ENCODE measurements around the gene TSHZ2. TPM values are rescaled to one million over a fixed set of nuclear protein-coding genes. Genes with fewer than 3 reads are reported as not detected.

Gene TSHZ2
- total RNA-seq, 1 donor, result 3.6 TPM

- Histone ChIP-seq H4K20me1 (ENCODE audit: insufficient read depth, low read length) (no peaks in the 10 kb centered on the region), H3K9me3 (ENCODE audit: low read depth, low read length) (no peaks in the 10 kb centered on the region), H3K27me3 (ENCODE audit: insufficient read depth, low read length) (no peaks in the 10 kb centered on the region), H3K4me2 (ENCODE audit: insufficient read depth, low read length) (no peak overlapping the region), H3K4me1 (ENCODE audit: insufficient read depth, low read length) (no peaks in the 10 kb centered on the region), H3K36me3 (ENCODE audit: insufficient read depth, low read length) (no peaks in the 10 kb centered on the region), H3K27ac (ENCODE audit: low read depth, low read length) (no peak overlapping the region), H2AFZ (ENCODE audit: low read length) (no peak overlapping the region), H3K79me2 (ENCODE audit: insufficient read depth, low read length) (no peaks in the 10 kb centered on the region), H3K4me3 (ENCODE audit: insufficient read depth, low read length) (no peak overlapping the region)
- DNase-seq (ENCODE audit: insufficient read length, low spot score, missing footprints), result no peak
- TF ChIP-seq CTCF (IDR thresholded peaks at IDR 0.05; ENCODE audit: extremely low read depth, low read depth, low read length), result no peak
These were observed 539.9 kb downstream of the TSHZ2 start for GRCh38 chr20:53512076-53512475.

GRCh38 chr20:53513168-53513488, 541.0 kb downstream of the TSHZ2 start:
- TF ChIP-seq CTCF (IDR thresholded peaks at IDR 0.05; ENCODE audit: extremely low read depth, low read depth, low read length), result no peak
- Histone ChIP-seq H3K4me3 (ENCODE audit: insufficient read depth, low read length) (no peak overlapping the region), H3K27ac (ENCODE audit: low read depth, low read length) (no peak overlapping the region), H3K36me3 (ENCODE audit: insufficient read depth, low read length) (no peaks in the 10 kb centered on the region), H3K4me2 (ENCODE audit: insufficient read depth, low read length) (no peak overlapping the region), H2AFZ (ENCODE audit: low read length) (no peak overlapping the region), H3K79me2 (ENCODE audit: insufficient read depth, low read length) (no peaks in the 10 kb centered on the region), H4K20me1 (ENCODE audit: insufficient read depth, low read length) (no peaks in the 10 kb centered on the region), H3K9me3 (ENCODE audit: low read depth, low read length) (no peaks in the 10 kb centered on the region), H3K4me1 (ENCODE audit: insufficient read depth, low read length) (no peaks in the 10 kb centered on the region), H3K27me3 (ENCODE audit: insufficient read depth, low read length) (no peaks in the 10 kb centered on the region)
- no peak for DNase-seq (ENCODE audit: insufficient read length, low spot score, missing footprints)

GRCh38 chr20:53513489-53514298, 541.5 kb downstream of the TSHZ2 start:
- Histone ChIP-seq H2AFZ (ENCODE audit: low read length) (no peak overlapping the region), H3K4me2 (ENCODE audit: insufficient read depth, low read length) (no peak overlapping the region), H3K36me3 (ENCODE audit: insufficient read depth, low read length) (no peaks in the 10 kb centered on the region), H3K9me3 (ENCODE audit: low read depth, low read length) (no peaks in the 10 kb centered on the region), H4K20me1 (ENCODE audit: insufficient read depth, low read length) (no peaks in the 10 kb centered on the region), H3K4me3 (ENCODE audit: insufficient read depth, low read length) (no peak overlapping the region), H3K27ac (ENCODE audit: low read depth, low read length) (no peak overlapping the region), H3K79me2 (ENCODE audit: insufficient read depth, low read length) (no peaks in the 10 kb centered on the region), H3K4me1 (ENCODE audit: insufficient read depth, low read length) (no peaks in the 10 kb centered on the region), H3K27me3 (ENCODE audit: insufficient read depth, low read length) (no peaks in the 10 kb centered on the region)
- TF ChIP-seq CTCF (IDR thresholded peaks at IDR 0.05; ENCODE audit: extremely low read depth, low read depth, low read length), result no peak
- DNase-seq (ENCODE audit: insufficient read length, low spot score, missing footprints), result no peak

- no peak overlapping the region for H2AFZ ChIP-seq (ENCODE audit: low read length)
- no peak overlapping the region for H3K4me3 ChIP-seq (ENCODE audit: insufficient read depth, low read length)
- no peak overlapping the region for H3K27ac ChIP-seq (ENCODE audit: low read depth, low read length)
- no peak for DNase-seq (ENCODE audit: insufficient read length, low spot score, missing footprints)
- H3K27me3 ChIP-seq (ENCODE audit: insufficient read depth, low read length), result no peaks in the 10 kb centered on the region
- no peaks in the 10 kb centered on the region for H3K9me3 ChIP-seq (ENCODE audit: low read depth, low read length)
- no peak for TF ChIP-seq CTCF (IDR thresholded peaks at IDR 0.05; ENCODE audit: extremely low read depth, low read depth, low read length)
- no peaks in the 10 kb centered on the region for H4K20me1 ChIP-seq (ENCODE audit: insufficient read depth, low read length)
- H3K79me2 ChIP-seq (ENCODE audit: insufficient read depth, low read length), result no peaks in the 10 kb centered on the region
- no peaks in the 10 kb centered on the region for H3K4me1 ChIP-seq (ENCODE audit: insufficient read depth, low read length)
- H3K36me3 ChIP-seq (ENCODE audit: insufficient read depth, low read length), result no peaks in the 10 kb centered on the region
- H3K4me2 ChIP-seq (ENCODE audit: insufficient read depth, low read length), result no peak overlapping the region
These were observed 543.6 kb downstream of the TSHZ2 start for GRCh38 chr20:53515749-53516148.
